GM19455 (cell line): ENCODE data around the gene UNC80.

ENCODE experiments used
- ATAC-seq: cut with Tn5 transposase; IDR thresholded peaks from one replicate; pipeline ENCODE4 v1.9.1; 2021; ENCODE audit not compliant: unreplicated experiment

UNC80 gene

GRCh38 chr2:210004881-210005280, 233.2 kb downstream of the UNC80 start:
- ATAC-seq = no peak

- ATAC-seq = no peak
Observed at GRCh38 chr2:210007895-210008294, 236.3 kb downstream of the UNC80 start.

- ATAC-seq = no peak
Observed at GRCh38 chr2:210009126-210009525, 237.5 kb downstream of the UNC80 start.

- no peak for ATAC-seq
Observed at GRCh38 chr2:210009896-210010295, 238.3 kb downstream of the UNC80 start.

GRCh38 chr2:210020138-210020537, 248.5 kb downstream of the UNC80 start:
- no peak for ATAC-seq

- no peak for ATAC-seq
Observed at GRCh38 chr2:210022824-210023223, 251.2 kb downstream of the UNC80 start.

GRCh38 chr2:210027608-210028007, 256.0 kb downstream of the UNC80 start:
- no peak for ATAC-seq

GRCh38 chr2:210028178-210028577, 256.5 kb downstream of the UNC80 start:
- ATAC-seq = no peak

GRCh38 chr2:210034087-210034683, 262.6 kb downstream of the UNC80 start:
- ATAC-seq = no peak

- ATAC-seq = no peak
Observed at GRCh38 chr2:210035679-210036078, 264.0 kb downstream of the UNC80 start.

GRCh38 chr2:210038078-210038477, 266.4 kb downstream of the UNC80 start:
- ATAC-seq = no peak

GRCh38 chr2:210046851-210047500, 275.3 kb downstream of the UNC80 start:
- no peak for ATAC-seq
